ENCODE data around the gene DDX5.

DNA sequence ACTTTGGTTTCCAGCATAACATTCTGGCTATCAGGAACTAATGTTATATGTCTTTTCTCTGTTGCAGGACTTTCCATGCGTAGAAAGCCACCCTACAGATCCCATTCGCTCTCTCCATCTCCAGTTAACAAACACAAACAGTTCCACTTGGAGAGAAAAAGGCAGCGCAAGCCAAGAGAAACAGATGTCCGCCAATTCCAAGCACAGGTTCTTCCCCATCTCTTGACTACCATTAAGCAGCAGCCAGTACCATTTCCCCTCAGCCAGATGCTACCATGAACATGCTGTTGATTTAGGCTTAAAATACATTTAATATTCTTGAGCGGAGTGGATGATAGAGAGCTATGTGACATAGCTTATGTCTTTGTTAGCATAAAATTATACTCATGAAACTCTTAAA, 23.1 kb upstream of the DDX5 start:
- TF ChIP-seq, protein P1, sequence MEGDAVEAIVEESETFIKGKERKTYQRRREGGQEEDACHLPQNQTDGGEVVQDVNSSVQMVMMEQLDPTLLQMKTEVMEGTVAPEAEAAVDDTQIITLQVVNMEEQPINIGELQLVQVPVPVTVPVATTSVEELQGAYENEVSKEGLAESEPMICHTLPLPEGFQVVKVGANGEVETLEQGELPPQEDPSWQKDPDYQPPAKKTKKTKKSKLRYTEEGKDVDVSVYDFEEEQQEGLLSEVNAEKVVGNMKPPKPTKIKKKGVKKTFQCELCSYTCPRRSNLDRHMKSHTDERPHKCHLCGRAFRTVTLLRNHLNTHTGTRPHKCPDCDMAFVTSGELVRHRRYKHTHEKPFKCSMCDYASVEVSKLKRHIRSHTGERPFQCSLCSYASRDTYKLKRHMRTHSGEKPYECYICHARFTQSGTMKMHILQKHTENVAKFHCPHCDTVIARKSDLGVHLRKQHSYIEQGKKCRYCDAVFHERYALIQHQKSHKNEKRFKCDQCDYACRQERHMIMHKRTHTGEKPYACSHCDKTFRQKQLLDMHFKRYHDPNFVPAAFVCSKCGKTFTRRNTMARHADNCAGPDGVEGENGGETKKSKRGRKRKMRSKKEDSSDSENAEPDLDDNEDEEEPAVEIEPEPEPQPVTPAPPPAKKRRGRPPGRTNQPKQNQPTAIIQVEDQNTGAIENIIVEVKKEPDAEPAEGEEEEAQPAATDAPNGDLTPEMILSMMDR (IDR thresholded peaks at IDR 0.05), result no peak
- no peak for TF ChIP-seq POLR2A (IDR thresholded peaks at IDR 0.05)
- TF ChIP-seq EP300 (IDR thresholded peaks at IDR 0.05), result no peak

Measured in tibial nerve (tissue), 4 donors.